ENCODE data around the gene ZBTB43. TPM values are rescaled to one million over a fixed set of nuclear protein-coding genes. Genes with fewer than 3 reads are reported as not detected.

ZBTB43 gene
- total RNA-seq, 2 experiments from 2014 or later = 4.1 to 6.4 TPM

GRCh38 chr9:126794441-126794840 is 10.4 kb upstream of the ZBTB43 start:
- no peaks in the 10 kb centered on the region for H3K79me2 ChIP-seq (ENCODE audit: insufficient read depth, low read depth, low read length)
- intact Hi-C loops (cut with micrococcal nuclease; ENCODE audit: unreplicated experiment) = no loop called here
- no TSS peak for BruUV-seq (replicated peaks)
- H3K9me3 ChIP-seq (ENCODE audit: low read length) = no peaks in the 10 kb centered on the region
- H3K4me2 ChIP-seq (ENCODE audit: low read length) = no peak overlapping the region
- H2AFZ ChIP-seq (ENCODE audit: low read length) = no peak overlapping the region
- POLR2A ChIA-PET = interaction anchor here (1.3 kb wide), 1 partner anchor 8 kb away, joined by 3 read pairs; no protein-coding TSS in a partner anchor
- no peak overlapping the region for H3K27ac ChIP-seq (ENCODE audit: low read depth, low read length, poor library complexity, severe bottlenecking)
- CTCF ChIA-PET (ENCODE audit: unreplicated experiment) = no interaction called here
- H3K9me2 ChIP-seq (ENCODE audit: insufficient read depth, low read length) = no peaks in the 10 kb centered on the region
- no peaks in the 10 kb centered on the region for H3K36me3 ChIP-seq (ENCODE audit: insufficient read depth, low read length)
- no peaks in the 10 kb centered on the region for H4K20me1 ChIP-seq (ENCODE audit: insufficient read depth, low read length)
- H3K4me1 ChIP-seq (ENCODE audit: insufficient read depth, low read length, poor library complexity, severe bottlenecking) = no peaks in the 10 kb centered on the region
- no peak for DNase-seq (ENCODE audit: low spot score)
- no peak overlapping the region for H3K4me3 ChIP-seq (ENCODE audit: low read depth, low read length, poor library complexity, severe bottlenecking)
- no peak for TF ChIP-seq EZH2phosphoT487 (IDR thresholded peaks at IDR 0.05; ENCODE audit: borderline replicate concordance, low read depth, low read length)
- TF ChIP-seq, protein P1, sequence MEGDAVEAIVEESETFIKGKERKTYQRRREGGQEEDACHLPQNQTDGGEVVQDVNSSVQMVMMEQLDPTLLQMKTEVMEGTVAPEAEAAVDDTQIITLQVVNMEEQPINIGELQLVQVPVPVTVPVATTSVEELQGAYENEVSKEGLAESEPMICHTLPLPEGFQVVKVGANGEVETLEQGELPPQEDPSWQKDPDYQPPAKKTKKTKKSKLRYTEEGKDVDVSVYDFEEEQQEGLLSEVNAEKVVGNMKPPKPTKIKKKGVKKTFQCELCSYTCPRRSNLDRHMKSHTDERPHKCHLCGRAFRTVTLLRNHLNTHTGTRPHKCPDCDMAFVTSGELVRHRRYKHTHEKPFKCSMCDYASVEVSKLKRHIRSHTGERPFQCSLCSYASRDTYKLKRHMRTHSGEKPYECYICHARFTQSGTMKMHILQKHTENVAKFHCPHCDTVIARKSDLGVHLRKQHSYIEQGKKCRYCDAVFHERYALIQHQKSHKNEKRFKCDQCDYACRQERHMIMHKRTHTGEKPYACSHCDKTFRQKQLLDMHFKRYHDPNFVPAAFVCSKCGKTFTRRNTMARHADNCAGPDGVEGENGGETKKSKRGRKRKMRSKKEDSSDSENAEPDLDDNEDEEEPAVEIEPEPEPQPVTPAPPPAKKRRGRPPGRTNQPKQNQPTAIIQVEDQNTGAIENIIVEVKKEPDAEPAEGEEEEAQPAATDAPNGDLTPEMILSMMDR (conservative IDR thresholded peaks at IDR 0.05; ENCODE audit: low read length) = no peak

- TF ChIP-seq, protein P1 (conservative IDR thresholded peaks at IDR 0.05; ENCODE audit: low read length) = no peak
- no peak for TF ChIP-seq EZH2phosphoT487 (IDR thresholded peaks at IDR 0.05; ENCODE audit: borderline replicate concordance, low read depth, low read length)
- Histone ChIP-seq H3K79me2 (ENCODE audit: insufficient read depth, low read depth, low read length) (no peaks in the 10 kb centered on the region), H3K9me3 (ENCODE audit: low read length) (no peaks in the 10 kb centered on the region), H3K4me1 (ENCODE audit: insufficient read depth, low read length, poor library complexity, severe bottlenecking) (no peaks in the 10 kb centered on the region), H3K4me3 (ENCODE audit: low read depth, low read length, poor library complexity, severe bottlenecking) (no peak overlapping the region), H3K4me2 (ENCODE audit: low read length) (no peak overlapping the region), H4K20me1 (ENCODE audit: insufficient read depth, low read length) (no peaks in the 10 kb centered on the region), H3K9me2 (ENCODE audit: insufficient read depth, low read length) (no peaks in the 10 kb centered on the region), H2AFZ (ENCODE audit: low read length) (peak overlapping the region; percentile 41; the same call in 1 of the 2 replicates), H3K36me3 (ENCODE audit: insufficient read depth, low read length) (no peaks in the 10 kb centered on the region), H3K27ac (ENCODE audit: low read depth, low read length, poor library complexity, severe bottlenecking) (no peak overlapping the region)
- ChIA-PET POLR2A (interaction anchor here (0.6 kb wide), 1 partner anchor 12 kb away, joined by 3 read pairs; no protein-coding TSS in a partner anchor), CTCF (ENCODE audit: unreplicated experiment) (no interaction called here)
- intact Hi-C loops (cut with micrococcal nuclease; ENCODE audit: unreplicated experiment) = no loop called here
- no peak for DNase-seq (ENCODE audit: low spot score)
- BruUV-seq (replicated peaks) = no TSS peak
Measured at GRCh38 chr9:126796758-126797157, 8.1 kb upstream of the ZBTB43 start.

GRCh38 chr9:126797903-126798302 is 6.9 kb upstream of the ZBTB43 start:
- TF ChIP-seq, protein P1 (conservative IDR thresholded peaks at IDR 0.05; ENCODE audit: low read length) = no peak
- no peak for TF ChIP-seq EZH2phosphoT487 (IDR thresholded peaks at IDR 0.05; ENCODE audit: borderline replicate concordance, low read depth, low read length)
- no peak for DNase-seq (ENCODE audit: low spot score)
- H3K4me2 ChIP-seq (ENCODE audit: low read length) = no peak overlapping the region
- no peaks in the 10 kb centered on the region for H3K9me2 ChIP-seq (ENCODE audit: insufficient read depth, low read length)
- H3K27ac ChIP-seq (ENCODE audit: low read depth, low read length, poor library complexity, severe bottlenecking) = no peak overlapping the region
- BruUV-seq (replicated peaks) = no TSS peak
- POLR2A ChIA-PET = interaction anchor here (0.7 kb wide), 1 partner anchor 1906 kb away, joined by 5 read pairs; no protein-coding TSS in a partner anchor
- CTCF ChIA-PET (ENCODE audit: unreplicated experiment) = no interaction called here
- no peaks in the 10 kb centered on the region for H3K36me3 ChIP-seq (ENCODE audit: insufficient read depth, low read length)
- H3K79me2 ChIP-seq (ENCODE audit: insufficient read depth, low read depth, low read length) = no peaks in the 10 kb centered on the region
- no peak overlapping the region for H3K4me3 ChIP-seq (ENCODE audit: low read depth, low read length, poor library complexity, severe bottlenecking)
- H3K9me3 ChIP-seq (ENCODE audit: low read length) = no peaks in the 10 kb centered on the region
- no peaks in the 10 kb centered on the region for H3K4me1 ChIP-seq (ENCODE audit: insufficient read depth, low read length, poor library complexity, severe bottlenecking)
- intact Hi-C loops (cut with micrococcal nuclease; ENCODE audit: unreplicated experiment) = no loop called here
- no peaks in the 10 kb centered on the region for H4K20me1 ChIP-seq (ENCODE audit: insufficient read depth, low read length)
- no peak overlapping the region for H2AFZ ChIP-seq (ENCODE audit: low read length)

All from OCI-LY7 (cell line).